NT2/D1 (cell line): ENCODE results near the gene MYO1E.
A peak's percentile ranks its signal among the peaks of the same experiment; 100 is the strongest.

ENCODE experiments used
- DNase-seq: peaks from one replicate; pipeline ENCODE4 v3.0.0-alpha.2; 2011; ENCODE audit warnings: low read depth, low spot score
- H3K27me3 ChIP-seq: 2 replicates; pipeline ENCODE4 v1.6.0; 2011; ENCODE audit warnings: mild to moderate bottlenecking; ENCODE audit not compliant: insufficient read length, insufficient read depth
- H3K36me3 ChIP-seq: 2 replicates; pipeline ENCODE4 v1.6.1; 2011; ENCODE audit warnings: mild to moderate bottlenecking, low read length, mixed read lengths; ENCODE audit not compliant: insufficient read depth, insufficient read length
- H3K4me1 ChIP-seq: 2 replicates; pipeline ENCODE4 v1.5.1; 2011; ENCODE audit not compliant: insufficient read depth, insufficient read length
- H3K4me3 ChIP-seq: 2 replicates; pipeline ENCODE4 v1.5.1; 2011; ENCODE audit warnings: low read depth; ENCODE audit not compliant: insufficient read length
- H3K9ac ChIP-seq: 2 replicates; pipeline ENCODE4 v1.6.0; 2011; ENCODE audit warnings: low read depth; ENCODE audit not compliant: insufficient read length
- H3K9me3 ChIP-seq: 2 replicates; pipeline ENCODE4 v1.5.1; 2011; ENCODE audit warnings: mild to moderate bottlenecking, low read length; ENCODE audit not compliant: insufficient read depth
- SUZ12 ChIP-seq: IDR thresholded peaks from 2 replicates; pipeline ENCODE4 v1.6.1; 2011; ENCODE audit not compliant: insufficient read length, insufficient read depth; ENCODE audit errors: extremely low read depth
- YY1 ChIP-seq: IDR thresholded peaks from 2 replicates; pipeline ENCODE4 v1.6.1; 2011; ENCODE audit not compliant: insufficient read length, insufficient read depth
- ZNF274 ChIP-seq: IDR thresholded peaks from 2 replicates; pipeline ENCODE4 v1.6.1; 2011; ENCODE audit warnings: mild to moderate bottlenecking, low read depth, low read length

Gene MYO1E

GRCh38 chr15:59179717-59180116, 193.0 kb downstream of the MYO1E start:
- no peak for DNase-seq
- Histone ChIP-seq H3K4me3 (no peak overlapping the region), H3K36me3 (peaks cover 24% of the 10 kb centered on the region), H3K4me1 (no peaks in the 10 kb centered on the region), H3K9me3 (peaks cover 18% of the 10 kb centered on the region), H3K27me3 (no peaks in the 10 kb centered on the region), H3K9ac (no peak overlapping the region)
- TF ChIP-seq ZNF274: no peak
- no peak for TF ChIP-seq YY1
- TF ChIP-seq SUZ12: no peak

DNA sequence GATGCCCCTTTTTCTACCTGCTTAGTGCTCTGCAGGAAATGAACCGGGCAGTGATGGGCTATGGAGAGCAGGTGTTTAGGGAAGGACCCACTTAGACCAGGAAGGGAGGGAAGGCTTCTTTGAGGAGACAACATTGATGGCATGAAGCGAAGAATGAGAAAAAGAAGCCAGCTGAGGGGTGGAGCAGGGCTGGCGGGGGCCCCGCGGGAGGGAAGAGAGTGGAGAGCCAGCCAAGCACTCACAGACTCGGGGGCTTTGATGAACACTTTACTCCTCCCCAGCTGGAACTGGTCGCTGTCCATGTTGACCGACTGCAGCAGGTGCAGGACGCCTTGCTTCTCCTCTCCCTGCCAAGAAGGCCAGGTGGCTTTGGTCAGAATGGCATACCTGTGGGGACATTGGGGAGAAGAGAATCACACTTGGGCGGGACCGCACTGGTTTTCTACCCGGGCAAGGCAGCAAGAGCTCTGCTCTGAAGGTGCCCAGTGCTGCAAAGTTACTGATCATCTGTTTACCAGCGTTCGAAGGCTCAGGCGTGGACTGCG, 194.4 kb downstream of the MYO1E start:
- Histone ChIP-seq H3K36me3 (peaks cover 33% of the 10 kb centered on the region), H3K9ac (no peak overlapping the region), H3K9me3 (peaks cover 23% of the 10 kb centered on the region), H3K4me1 (no peaks in the 10 kb centered on the region), H3K27me3 (no peaks in the 10 kb centered on the region), H3K4me3 (no peak overlapping the region)
- TF ChIP-seq SUZ12: no peak
- TF ChIP-seq YY1: no peak
- TF ChIP-seq ZNF274: no peak
- no peak for DNase-seq

DNA sequence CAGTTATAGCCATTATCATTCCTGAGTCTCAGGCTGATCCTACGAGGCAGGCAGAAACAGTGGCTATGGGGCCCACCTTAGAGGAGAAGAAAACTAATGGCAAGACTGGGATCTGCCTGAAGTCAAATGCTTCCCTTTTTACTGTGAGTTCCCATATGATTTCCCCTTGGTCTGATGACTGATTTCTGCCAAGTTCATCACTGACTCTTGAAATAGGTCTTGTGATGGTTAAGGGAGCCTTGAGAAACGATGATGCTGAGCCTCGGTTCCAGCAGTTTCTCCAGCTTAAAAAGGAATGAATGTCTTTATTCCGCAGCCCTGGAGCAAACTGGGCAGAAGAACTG, 195.4 kb downstream of the MYO1E start:
- TF ChIP-seq SUZ12: no peak
- TF ChIP-seq YY1: no peak
- no peak for TF ChIP-seq ZNF274
- no peak overlapping the region for H3K9ac ChIP-seq
- DNase-seq: no peak

GRCh38 chr15:59176653-59177316, 195.9 kb downstream of the MYO1E start:
- H3K9ac ChIP-seq: no peak overlapping the region
- H3K4me1 ChIP-seq: no peaks in the 10 kb centered on the region
- H3K4me3 ChIP-seq: no peak overlapping the region
- H3K27me3 ChIP-seq: no peaks in the 10 kb centered on the region
- no peak for DNase-seq
- no peak for TF ChIP-seq SUZ12
- no peak for TF ChIP-seq YY1
- no peak for TF ChIP-seq ZNF274
- peaks cover 40% of the 10 kb centered on the region for H3K36me3 ChIP-seq
- peaks cover 10% of the 10 kb centered on the region for H3K9me3 ChIP-seq

More for the DNA sequence above, 195.4 kb downstream of the MYO1E start:
- no peaks in the 10 kb centered on the region for H3K4me1 ChIP-seq
- no peaks in the 10 kb centered on the region for H3K27me3 ChIP-seq
- peaks cover 38% of the 10 kb centered on the region for H3K36me3 ChIP-seq
- no peak overlapping the region for H3K4me3 ChIP-seq
- peaks cover 15% of the 10 kb centered on the region for H3K9me3 ChIP-seq

DNA sequence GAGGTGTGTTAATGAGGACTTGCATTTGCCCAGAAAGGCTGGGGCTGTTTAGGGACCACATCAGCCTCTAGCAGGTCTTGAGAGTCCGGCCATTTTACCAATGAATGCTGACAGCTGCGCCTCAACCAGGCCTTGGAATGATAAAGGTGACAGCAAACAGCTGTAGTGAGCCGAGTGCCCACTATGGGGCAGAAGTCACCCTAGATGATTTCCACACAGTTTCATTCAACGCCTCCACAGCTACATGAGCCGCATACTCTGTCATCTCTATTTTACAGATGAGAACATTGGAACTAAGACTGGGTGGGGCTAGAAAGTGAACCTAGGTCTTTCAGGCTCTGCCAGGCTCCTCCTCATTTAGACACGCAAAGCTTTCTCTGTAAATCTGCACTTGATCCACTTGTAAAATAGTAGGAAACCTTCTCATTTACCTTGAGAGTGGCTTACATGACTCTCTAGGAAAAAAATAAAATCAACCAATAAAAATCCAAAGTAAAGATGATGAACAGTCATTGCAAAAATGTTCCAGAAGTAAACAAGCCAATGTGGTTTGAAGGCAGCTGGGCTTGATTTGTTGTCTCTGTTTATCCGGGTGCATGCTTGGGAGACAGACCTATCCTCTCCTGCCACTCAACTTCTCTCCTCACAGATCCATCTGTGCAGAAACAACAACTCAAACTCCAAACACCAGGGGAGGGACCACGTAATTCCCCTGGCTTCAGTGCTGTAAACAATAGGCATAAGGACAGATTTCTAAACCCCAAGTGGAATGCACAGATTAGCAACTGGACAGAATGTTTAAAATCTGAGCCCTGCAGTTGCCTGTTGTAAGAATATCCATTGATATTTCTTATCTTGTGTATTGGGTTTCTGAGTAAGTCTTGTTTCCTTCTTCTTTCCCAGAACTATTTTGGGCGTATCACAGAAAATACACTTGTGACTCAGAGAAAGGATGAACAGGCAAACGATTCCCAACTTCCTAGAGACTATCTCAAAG, 197.5 kb downstream of the MYO1E start:
- Histone ChIP-seq H3K27me3 (no peaks in the 10 kb centered on the region), H3K4me1 (no peaks in the 10 kb centered on the region), H3K4me3 (no peak overlapping the region), H3K36me3 (peaks cover 57% of the 10 kb centered on the region), H3K9ac (no peak overlapping the region), H3K9me3 (0 out of 2 replicates have a peak, but pooled peaks cover 5% of the 10 kb centered on the region)
- no peak for TF ChIP-seq YY1
- no peak for TF ChIP-seq SUZ12
- TF ChIP-seq ZNF274: no peak
- DNase-seq: peak; percentile 43

DNA sequence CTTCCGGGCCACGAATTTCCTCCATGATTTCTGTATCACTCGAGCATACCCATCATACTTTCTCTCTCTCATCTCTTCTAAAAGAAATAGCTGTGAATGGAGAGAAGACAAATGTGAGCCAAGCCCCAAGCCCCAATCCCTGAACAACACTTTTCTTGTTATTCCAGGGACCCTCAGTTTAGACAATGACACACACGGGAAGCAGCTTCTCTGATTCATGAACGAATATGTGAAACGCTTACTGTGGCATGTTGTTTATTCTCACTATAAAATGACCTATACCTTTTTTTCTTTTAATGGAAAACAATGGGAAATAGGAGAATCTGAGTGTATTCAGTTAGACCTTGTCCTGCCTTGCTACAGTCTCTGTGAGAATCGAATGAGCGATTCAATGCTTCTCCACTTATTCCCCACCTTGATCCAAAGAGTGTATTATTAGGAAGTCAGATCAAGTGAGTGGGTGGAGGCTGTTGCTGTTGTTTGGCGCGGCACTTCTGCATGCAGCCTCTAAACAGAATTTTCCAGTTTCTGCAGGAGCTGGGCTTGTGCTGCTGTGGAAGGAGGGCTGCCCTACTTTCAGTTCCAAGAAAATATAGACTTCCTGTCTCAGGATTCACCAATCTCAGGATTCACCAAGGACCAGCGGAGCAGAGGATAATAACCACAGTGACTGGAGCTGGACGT, 198.4 kb downstream of the MYO1E start:
- Histone ChIP-seq H3K36me3 (peaks cover 57% of the 10 kb centered on the region), H3K9me3 (0 out of 2 replicates have a peak, but pooled peaks cover 5% of the 10 kb centered on the region), H3K4me3 (no peak overlapping the region), H3K9ac (no peak overlapping the region), H3K4me1 (no peaks in the 10 kb centered on the region), H3K27me3 (no peaks in the 10 kb centered on the region)
- TF ChIP-seq ZNF274 (no peak), SUZ12 (no peak), YY1 (no peak)
- DNase-seq: no peak

DNA sequence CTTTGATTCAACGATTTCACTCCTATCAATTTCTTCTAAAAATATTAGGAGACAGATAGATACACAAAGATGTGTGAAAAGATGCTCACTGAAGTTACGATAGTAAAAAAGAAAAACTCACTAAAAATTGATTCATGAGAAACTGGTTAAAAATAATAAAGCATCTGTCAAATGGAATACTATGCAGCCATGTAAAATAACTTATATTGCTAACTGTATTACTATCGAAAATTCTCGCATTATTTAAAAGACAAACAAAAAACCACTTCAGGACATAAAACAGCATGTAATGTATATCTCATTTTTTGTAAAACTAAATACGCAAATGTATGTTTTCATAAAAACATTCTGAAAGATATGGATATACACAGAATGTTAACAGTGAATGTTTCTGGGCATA, 199.5 kb downstream of the MYO1E start:
- H3K4me1 ChIP-seq: no peaks in the 10 kb centered on the region
- peaks cover 46% of the 10 kb centered on the region for H3K36me3 ChIP-seq
- H3K9me3 ChIP-seq: 0 out of 2 replicates have a peak, but pooled peaks cover 5% of the 10 kb centered on the region
- no peak for DNase-seq
- TF ChIP-seq ZNF274 (no peak), SUZ12 (no peak), YY1 (no peak)
- no peak overlapping the region for H3K9ac ChIP-seq
- no peak overlapping the region for H3K4me3 ChIP-seq
- no peaks in the 10 kb centered on the region for H3K27me3 ChIP-seq
